ENCODE measurements around the gene ARHGEF5. TPM values are rescaled to one million over a fixed set of nuclear protein-coding genes. Genes with fewer than 3 reads are reported as not detected.
"Not testable (repeated sequence)": the region's sequence is repeated elsewhere in the genome, so short reads cannot be mapped to it uniquely, and the experiment has no call there.

The ARHGEF5 gene
- total RNA-seq (2022): 48.2 and 54.7 TPM in 2 replicates
- Bru-seq, nascent RNA: percentile 64 among the genes with signal in this experiment
- BruChase-seq, experiment 1, labeled RNA remaining after a 6-hour chase: percentile 78 among the genes with signal in this experiment
- BruChase-seq, experiment 2, labeled RNA remaining after a 2-hour chase: percentile 69 among the genes with signal in this experiment
- long read RNA-seq, full-length matches to known transcripts: 9 of 27 reads
- long read RNA-seq, partial matches to known transcripts: 10 of 27 reads
- long read RNA-seq, other reads (novel, unspliced or antisense): 8 of 27 reads

DNA sequence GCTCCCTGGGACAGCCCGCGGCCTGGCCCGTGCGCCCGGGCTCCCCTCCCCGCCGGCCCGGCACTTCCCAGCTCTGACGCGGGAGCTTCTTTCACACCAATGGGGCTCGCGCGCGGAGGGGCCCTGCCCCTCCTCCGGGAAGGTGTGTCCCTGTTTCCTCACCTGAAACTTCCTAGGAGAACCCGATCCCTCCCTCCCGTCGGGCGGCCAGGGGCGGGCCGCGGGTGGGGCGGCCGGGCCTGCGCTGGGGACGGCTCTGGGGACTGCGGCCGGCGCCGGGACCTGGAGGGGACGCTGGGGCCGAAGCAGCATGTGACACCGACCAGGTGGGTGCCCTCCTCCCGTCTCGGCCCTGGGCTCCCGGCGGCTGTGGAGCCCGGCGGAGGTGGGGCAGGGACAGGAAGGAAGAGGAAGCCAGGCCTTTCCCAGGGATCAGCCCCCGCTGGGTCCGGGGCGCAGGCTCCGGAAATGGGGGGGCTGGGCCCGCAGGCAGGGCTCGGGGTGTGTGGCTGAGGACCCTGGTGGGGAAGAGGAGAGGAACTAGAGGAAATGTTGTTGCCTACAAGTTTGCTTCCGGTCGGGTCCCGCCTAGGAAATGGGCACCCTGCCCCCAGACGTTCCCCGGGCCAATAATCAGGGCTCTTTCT, at the start of gene ARHGEF5:
ARHGEF5 (plus strand) TSS at position 227 of the 647 bp plus-strand sequence. CDS start 7,268 bp downstream, outside the sequence.
- intact Hi-C loops (cut with micrococcal nuclease): not testable (repeated sequence)

DNA sequence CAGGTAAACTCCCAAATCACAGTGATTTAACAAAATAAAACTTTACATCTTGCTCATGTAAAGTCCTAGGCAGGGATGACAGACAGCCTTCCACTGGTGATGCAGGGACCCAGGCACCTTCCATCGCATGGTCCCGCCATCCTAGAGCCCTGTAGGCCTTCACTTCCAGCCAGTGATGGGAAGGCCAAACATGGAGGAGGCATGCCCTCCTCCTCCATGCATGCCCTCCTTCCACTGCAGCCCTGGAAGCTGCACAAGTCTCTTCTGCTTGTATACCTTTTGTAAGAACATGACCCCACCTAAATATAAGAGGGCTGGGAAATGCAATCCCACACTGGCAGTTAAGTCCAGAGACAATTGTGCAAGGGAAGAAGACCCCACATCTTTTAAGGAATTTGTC, 45.5 kb upstream of the ARHGEF5 start:
- H3K27me3 Mint-ChIP-seq (ENCODE audit: insufficient read depth, unreplicated experiment); BruUV-seq (replicated peaks); intact Hi-C loops (cut with micrococcal nuclease); H3K36me3 Mint-ChIP-seq (ENCODE audit: insufficient read depth, unreplicated experiment); H3K4me1 Mint-ChIP-seq (ENCODE audit: insufficient read depth, unreplicated experiment); CTCF ChIA-PET; H3K9me3 Mint-ChIP-seq (ENCODE audit: unreplicated experiment); H3K27ac Mint-ChIP-seq (ENCODE audit: low read depth, unreplicated experiment); H3K4me3 Mint-ChIP-seq (ENCODE audit: unreplicated experiment); POLR2A ChIA-PET; DNase-seq (ENCODE audit: unreplicated experiment): not testable (repeated sequence)

More for the DNA sequence above, at the start of gene ARHGEF5:
- POLR2A ChIA-PET; CTCF ChIA-PET; BruUV-seq (replicated peaks); H3K4me1 Mint-ChIP-seq (ENCODE audit: insufficient read depth, unreplicated experiment); H3K9me3 Mint-ChIP-seq (ENCODE audit: unreplicated experiment); DNase-seq (ENCODE audit: unreplicated experiment); H3K27me3 Mint-ChIP-seq (ENCODE audit: insufficient read depth, unreplicated experiment); H3K36me3 Mint-ChIP-seq (ENCODE audit: insufficient read depth, unreplicated experiment): not testable (repeated sequence)
- peak within 1 kb of the TSS; percentile 71 for H3K27ac Mint-ChIP-seq (ENCODE audit: low read depth, unreplicated experiment)
- peak within 1 kb of the TSS; percentile 78 for H3K4me3 Mint-ChIP-seq (ENCODE audit: unreplicated experiment)

DNA sequence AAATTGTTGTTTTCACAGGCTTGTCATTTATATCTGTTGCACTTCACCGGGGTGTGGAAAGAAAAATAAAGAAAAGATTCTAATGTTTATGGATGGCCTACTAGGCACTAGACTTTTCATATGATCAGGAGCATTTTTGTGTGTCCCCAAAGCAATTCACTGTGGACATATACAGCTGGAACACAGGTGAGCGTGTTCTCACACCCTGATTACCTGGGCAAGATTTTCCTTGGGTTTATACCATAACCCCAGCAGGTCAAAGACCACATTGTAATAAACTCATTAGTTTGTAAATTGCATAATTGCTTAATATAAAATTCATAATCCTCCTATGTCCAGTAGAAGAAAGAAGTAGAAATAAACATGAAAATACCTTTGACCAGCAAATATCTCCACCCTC, 44.0 kb upstream of the ARHGEF5 start:
- H3K4me1 Mint-ChIP-seq (ENCODE audit: insufficient read depth, unreplicated experiment); H3K4me3 Mint-ChIP-seq (ENCODE audit: unreplicated experiment); POLR2A ChIA-PET; BruUV-seq (replicated peaks); DNase-seq (ENCODE audit: unreplicated experiment); intact Hi-C loops (cut with micrococcal nuclease); H3K27ac Mint-ChIP-seq (ENCODE audit: low read depth, unreplicated experiment); CTCF ChIA-PET; H3K27me3 Mint-ChIP-seq (ENCODE audit: insufficient read depth, unreplicated experiment); H3K36me3 Mint-ChIP-seq (ENCODE audit: insufficient read depth, unreplicated experiment); H3K9me3 Mint-ChIP-seq (ENCODE audit: unreplicated experiment): not testable (repeated sequence)

DNA sequence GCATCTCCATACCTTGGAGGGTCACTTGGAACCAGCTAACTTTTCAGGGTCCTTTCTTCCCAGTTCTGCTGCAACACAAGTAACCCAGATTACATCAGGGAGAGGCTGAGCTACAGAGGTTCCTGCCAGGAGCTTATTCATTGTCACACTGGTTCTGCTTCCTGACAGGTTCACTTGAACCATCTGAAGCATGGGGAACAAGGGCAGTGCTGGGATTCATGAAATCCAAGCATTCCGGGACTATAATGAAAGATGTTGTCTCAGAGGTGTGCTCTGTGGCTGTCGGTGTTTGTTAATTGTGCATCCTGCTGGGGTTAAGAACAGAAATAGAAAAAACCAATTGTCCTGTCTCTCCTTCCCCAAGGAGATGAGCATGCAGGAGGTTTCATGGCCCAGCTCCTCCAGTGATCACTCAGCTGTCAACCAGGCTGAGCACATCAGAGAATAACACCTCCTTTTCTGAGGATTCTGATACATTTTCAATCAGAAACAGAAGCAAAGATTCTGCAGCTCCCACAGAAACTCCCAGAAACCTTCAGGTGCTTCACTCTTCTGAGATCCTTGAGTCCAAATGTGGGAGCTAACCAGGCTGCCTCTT, 43.2 kb upstream of the ARHGEF5 start, which contains the start of gene OR2A1:
OR2A1 (plus strand) TSS at position 548 of the 598 bp plus-strand sequence. CDS start 5,706 bp downstream, outside the sequence.
- H3K27me3 Mint-ChIP-seq (ENCODE audit: insufficient read depth, unreplicated experiment); DNase-seq (ENCODE audit: unreplicated experiment); H3K9me3 Mint-ChIP-seq (ENCODE audit: unreplicated experiment); intact Hi-C loops (cut with micrococcal nuclease); H3K4me1 Mint-ChIP-seq (ENCODE audit: insufficient read depth, unreplicated experiment); POLR2A ChIA-PET; H3K27ac Mint-ChIP-seq (ENCODE audit: low read depth, unreplicated experiment); CTCF ChIA-PET; H3K4me3 Mint-ChIP-seq (ENCODE audit: unreplicated experiment); H3K36me3 Mint-ChIP-seq (ENCODE audit: insufficient read depth, unreplicated experiment); BruUV-seq (replicated peaks): not testable (repeated sequence)

DNA sequence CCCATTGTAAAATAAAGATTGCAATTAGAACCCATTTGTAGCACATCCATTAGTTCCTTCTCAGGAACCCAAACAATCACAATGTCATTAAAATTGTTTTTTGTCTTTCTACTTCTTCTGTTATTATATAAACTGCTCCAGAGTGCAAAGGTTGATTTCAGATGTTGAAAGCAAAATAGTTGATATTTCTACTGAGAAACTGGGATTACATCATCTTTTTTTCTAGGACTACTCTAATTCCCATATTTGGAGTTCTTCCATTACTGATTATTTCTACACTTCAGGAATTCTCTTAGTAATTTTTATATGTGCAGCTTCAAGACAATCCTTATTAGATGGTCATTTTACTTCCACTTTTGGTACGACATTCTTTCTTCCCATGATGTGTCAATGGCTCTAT, 37.7 kb upstream of the ARHGEF5 start:
- H3K9me3 Mint-ChIP-seq (ENCODE audit: unreplicated experiment); H3K4me1 Mint-ChIP-seq (ENCODE audit: insufficient read depth, unreplicated experiment); H3K27me3 Mint-ChIP-seq (ENCODE audit: insufficient read depth, unreplicated experiment); H3K27ac Mint-ChIP-seq (ENCODE audit: low read depth, unreplicated experiment); intact Hi-C loops (cut with micrococcal nuclease); CTCF ChIA-PET; H3K36me3 Mint-ChIP-seq (ENCODE audit: insufficient read depth, unreplicated experiment); H3K4me3 Mint-ChIP-seq (ENCODE audit: unreplicated experiment); DNase-seq (ENCODE audit: unreplicated experiment); POLR2A ChIA-PET; BruUV-seq (replicated peaks): not testable (repeated sequence)

DNA sequence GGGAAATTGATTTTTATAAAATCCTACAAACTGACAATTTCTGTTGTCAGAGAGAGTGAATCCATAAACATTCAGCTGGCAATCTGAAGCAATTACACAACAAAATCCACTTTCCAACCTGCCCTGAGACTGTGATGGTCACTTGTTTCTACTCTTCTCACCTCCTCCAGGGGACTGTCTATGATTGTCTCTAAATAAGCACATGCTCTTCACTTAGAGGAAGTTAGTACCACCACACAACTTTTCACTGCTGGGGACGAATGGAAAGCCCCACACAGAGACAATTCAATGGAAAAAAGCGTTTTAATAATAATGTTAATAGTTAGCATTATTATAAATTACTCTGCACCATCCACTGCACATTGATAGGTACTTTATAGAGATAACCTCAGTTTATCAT, 35.7 kb upstream of the ARHGEF5 start:
- H3K27ac Mint-ChIP-seq (ENCODE audit: low read depth, unreplicated experiment); H3K27me3 Mint-ChIP-seq (ENCODE audit: insufficient read depth, unreplicated experiment); H3K4me3 Mint-ChIP-seq (ENCODE audit: unreplicated experiment); POLR2A ChIA-PET; H3K4me1 Mint-ChIP-seq (ENCODE audit: insufficient read depth, unreplicated experiment); intact Hi-C loops (cut with micrococcal nuclease); CTCF ChIA-PET; BruUV-seq (replicated peaks); H3K9me3 Mint-ChIP-seq (ENCODE audit: unreplicated experiment); H3K36me3 Mint-ChIP-seq (ENCODE audit: insufficient read depth, unreplicated experiment); DNase-seq (ENCODE audit: unreplicated experiment): not testable (repeated sequence)

DNA sequence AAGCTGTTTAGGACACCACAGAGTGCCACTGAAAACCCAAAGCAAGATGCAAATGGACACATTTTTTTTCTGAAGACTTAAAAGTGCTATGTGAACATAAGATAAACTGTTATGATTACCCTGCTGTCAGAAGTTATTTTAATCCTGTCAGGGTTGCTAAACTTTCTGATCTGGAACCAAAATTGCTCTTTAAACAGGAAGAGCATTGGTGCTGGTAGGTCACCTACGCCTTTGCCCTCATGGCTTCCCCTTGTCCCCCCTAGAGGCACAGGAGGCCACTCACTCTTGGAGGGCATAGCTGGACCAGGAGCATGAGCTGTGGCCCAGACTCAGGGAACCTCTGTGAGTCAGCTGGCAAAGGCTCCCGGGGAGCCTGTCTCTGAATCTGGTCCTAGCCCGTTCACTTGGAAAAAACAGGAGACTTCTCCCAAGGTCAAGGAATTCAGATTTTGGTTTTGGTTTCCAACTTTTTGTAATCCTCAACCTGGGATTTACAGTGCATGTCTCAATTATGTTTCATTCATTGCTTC, 33.5 kb upstream of the ARHGEF5 start:
- H3K4me1 Mint-ChIP-seq (ENCODE audit: insufficient read depth, unreplicated experiment); CTCF ChIA-PET; BruUV-seq (replicated peaks); H3K9me3 Mint-ChIP-seq (ENCODE audit: unreplicated experiment); H3K27ac Mint-ChIP-seq (ENCODE audit: low read depth, unreplicated experiment); H3K27me3 Mint-ChIP-seq (ENCODE audit: insufficient read depth, unreplicated experiment); POLR2A ChIA-PET; H3K4me3 Mint-ChIP-seq (ENCODE audit: unreplicated experiment); H3K36me3 Mint-ChIP-seq (ENCODE audit: insufficient read depth, unreplicated experiment); DNase-seq (ENCODE audit: unreplicated experiment); intact Hi-C loops (cut with micrococcal nuclease): not testable (repeated sequence)

DNA sequence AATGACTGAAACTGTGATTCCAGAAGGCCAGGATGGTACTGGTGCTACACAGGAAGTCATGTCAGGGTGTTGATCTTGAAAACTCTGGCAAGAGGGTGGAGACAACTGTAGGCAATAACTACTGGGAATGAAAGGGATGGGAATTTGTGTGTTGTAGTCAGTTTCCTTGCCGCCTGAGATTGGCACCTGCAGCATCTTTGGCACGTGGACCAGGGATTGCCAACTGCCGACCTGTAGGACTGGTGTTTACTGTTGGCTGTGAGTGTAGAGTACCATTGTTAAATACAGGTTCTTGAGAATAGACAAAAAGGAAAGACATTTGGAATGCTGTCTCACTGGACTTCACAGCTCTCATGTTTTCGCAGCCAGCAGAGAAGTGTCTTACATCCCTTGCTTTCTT, 31.8 kb upstream of the ARHGEF5 start:
- H3K4me3 Mint-ChIP-seq (ENCODE audit: unreplicated experiment); H3K9me3 Mint-ChIP-seq (ENCODE audit: unreplicated experiment); BruUV-seq (replicated peaks); H3K27me3 Mint-ChIP-seq (ENCODE audit: insufficient read depth, unreplicated experiment); POLR2A ChIA-PET; H3K4me1 Mint-ChIP-seq (ENCODE audit: insufficient read depth, unreplicated experiment); H3K36me3 Mint-ChIP-seq (ENCODE audit: insufficient read depth, unreplicated experiment); CTCF ChIA-PET; H3K27ac Mint-ChIP-seq (ENCODE audit: low read depth, unreplicated experiment); DNase-seq (ENCODE audit: unreplicated experiment); intact Hi-C loops (cut with micrococcal nuclease): not testable (repeated sequence)

DNA sequence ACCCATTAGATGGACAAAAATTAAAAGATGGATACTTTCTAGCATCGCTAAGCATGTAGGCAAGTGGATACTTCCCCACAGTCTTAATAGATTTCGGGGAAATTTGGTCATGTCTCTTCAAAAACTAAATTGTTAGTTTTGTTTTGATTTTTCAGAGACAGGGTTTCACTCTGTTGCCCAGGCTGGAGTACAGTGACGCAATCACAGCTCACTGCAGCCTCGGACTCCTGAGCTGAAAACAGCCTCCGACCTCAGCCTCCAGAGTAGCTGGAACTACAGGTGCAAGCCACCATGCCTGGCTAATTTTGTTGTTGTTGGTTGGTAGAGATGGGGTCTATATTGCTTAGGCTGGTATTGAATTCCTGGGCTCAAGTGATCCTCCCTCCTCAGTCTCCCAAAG, 29.3 kb upstream of the ARHGEF5 start:
- H3K4me1 Mint-ChIP-seq (ENCODE audit: insufficient read depth, unreplicated experiment); DNase-seq (ENCODE audit: unreplicated experiment); H3K9me3 Mint-ChIP-seq (ENCODE audit: unreplicated experiment); BruUV-seq (replicated peaks); H3K27ac Mint-ChIP-seq (ENCODE audit: low read depth, unreplicated experiment); H3K27me3 Mint-ChIP-seq (ENCODE audit: insufficient read depth, unreplicated experiment); intact Hi-C loops (cut with micrococcal nuclease); H3K4me3 Mint-ChIP-seq (ENCODE audit: unreplicated experiment); POLR2A ChIA-PET; CTCF ChIA-PET; H3K36me3 Mint-ChIP-seq (ENCODE audit: insufficient read depth, unreplicated experiment): not testable (repeated sequence)
